ENCODE data around the gene EEPD1.

DNA sequence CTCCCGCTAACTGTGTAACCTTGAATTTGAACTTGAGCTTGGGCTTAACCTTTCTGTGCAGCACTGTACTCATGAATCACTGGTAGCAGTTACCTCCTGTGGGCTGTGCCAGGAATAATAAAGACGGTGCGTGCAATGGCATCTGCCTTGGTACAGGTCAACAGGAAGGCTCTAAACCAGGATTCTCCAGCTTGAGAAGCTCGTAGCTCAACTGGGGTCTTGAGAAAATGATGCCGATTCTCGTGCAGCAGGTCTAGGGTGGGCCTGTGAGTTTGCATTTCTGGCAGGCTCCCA is 124.1 kb downstream of the EEPD1 start:
- TF ChIP-seq, protein P1, sequence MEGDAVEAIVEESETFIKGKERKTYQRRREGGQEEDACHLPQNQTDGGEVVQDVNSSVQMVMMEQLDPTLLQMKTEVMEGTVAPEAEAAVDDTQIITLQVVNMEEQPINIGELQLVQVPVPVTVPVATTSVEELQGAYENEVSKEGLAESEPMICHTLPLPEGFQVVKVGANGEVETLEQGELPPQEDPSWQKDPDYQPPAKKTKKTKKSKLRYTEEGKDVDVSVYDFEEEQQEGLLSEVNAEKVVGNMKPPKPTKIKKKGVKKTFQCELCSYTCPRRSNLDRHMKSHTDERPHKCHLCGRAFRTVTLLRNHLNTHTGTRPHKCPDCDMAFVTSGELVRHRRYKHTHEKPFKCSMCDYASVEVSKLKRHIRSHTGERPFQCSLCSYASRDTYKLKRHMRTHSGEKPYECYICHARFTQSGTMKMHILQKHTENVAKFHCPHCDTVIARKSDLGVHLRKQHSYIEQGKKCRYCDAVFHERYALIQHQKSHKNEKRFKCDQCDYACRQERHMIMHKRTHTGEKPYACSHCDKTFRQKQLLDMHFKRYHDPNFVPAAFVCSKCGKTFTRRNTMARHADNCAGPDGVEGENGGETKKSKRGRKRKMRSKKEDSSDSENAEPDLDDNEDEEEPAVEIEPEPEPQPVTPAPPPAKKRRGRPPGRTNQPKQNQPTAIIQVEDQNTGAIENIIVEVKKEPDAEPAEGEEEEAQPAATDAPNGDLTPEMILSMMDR (IDR thresholded peaks at IDR 0.05): no peak
- TF ChIP-seq EZH2 (IDR thresholded peaks at IDR 0.05): no peak

Data from neural progenitor cell (in vitro differentiated cells).